Spleen (tissue), 7 donors: ENCODE results near the gene MRPS30.

Experiments used
- POLR2A ChIP-seq, 3 donors: fragments of 450-650 bp; IDR thresholded peaks; one replicate each; pipeline ENCODE4 v1.5.1; 2017; ENCODE audit warnings: antibody characterized with exemption in 3 of 3, mild to moderate bottlenecking in 1 of 3
- POLR2AphosphoS5 ChIP-seq, 3 donors: sonication (generic); formaldehyde crosslinking; IDR thresholded peaks; one replicate each; pipeline ENCODE4 v1.5.1; 2017; ENCODE audit warnings: antibody characterized with exemption in 3 of 3
- TF ChIP-seq, protein P1 (sequence below), 11 experiments: fragments of 200-600 bp in 7 of 11; fragments of 450-650 bp in 4 of 11; sonication (generic) in 4 of 11; IDR thresholded peaks in 8 of 11; conservative IDR thresholded peaks in 3 of 11; 1 replicate in 7 of 11; 2 replicates in 4 of 11; pipeline versions ENCODE4 v1.4.0 to v1.8.0; 2016 to 2021; ENCODE audit warnings: antibody characterized with exemption in 11 of 11, inconsistent platforms in 4 of 11, mild to moderate bottlenecking in 1 of 11
- donor health status: DM: no; HTN: no; CAD: no; lungs with moderate emphysema.
- donor health status: DM: no; HTN: no; CAD: no.
- donor health status: DM: no; HTN: no; CAD: no.

DNA sequence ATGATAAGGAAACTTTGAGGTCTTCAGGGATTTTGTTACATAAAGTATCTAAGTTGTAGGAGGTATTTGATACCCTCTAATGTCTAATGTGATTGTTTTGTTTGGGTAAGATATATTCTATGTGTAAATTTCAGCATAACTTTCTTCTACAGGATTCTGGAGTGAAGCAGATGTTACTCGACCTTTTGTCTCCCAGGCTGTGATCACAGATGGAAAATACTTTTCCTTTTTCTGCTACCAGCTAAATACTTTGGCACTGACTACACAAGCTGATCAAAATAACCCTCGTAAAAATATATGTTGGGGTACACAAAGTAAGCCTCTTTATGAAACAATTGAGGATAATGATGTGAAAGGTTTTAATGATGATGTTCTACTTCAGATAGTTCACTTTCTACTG is 6.0 kb downstream of the MRPS30 start:
- TF ChIP-seq, protein P1, sequence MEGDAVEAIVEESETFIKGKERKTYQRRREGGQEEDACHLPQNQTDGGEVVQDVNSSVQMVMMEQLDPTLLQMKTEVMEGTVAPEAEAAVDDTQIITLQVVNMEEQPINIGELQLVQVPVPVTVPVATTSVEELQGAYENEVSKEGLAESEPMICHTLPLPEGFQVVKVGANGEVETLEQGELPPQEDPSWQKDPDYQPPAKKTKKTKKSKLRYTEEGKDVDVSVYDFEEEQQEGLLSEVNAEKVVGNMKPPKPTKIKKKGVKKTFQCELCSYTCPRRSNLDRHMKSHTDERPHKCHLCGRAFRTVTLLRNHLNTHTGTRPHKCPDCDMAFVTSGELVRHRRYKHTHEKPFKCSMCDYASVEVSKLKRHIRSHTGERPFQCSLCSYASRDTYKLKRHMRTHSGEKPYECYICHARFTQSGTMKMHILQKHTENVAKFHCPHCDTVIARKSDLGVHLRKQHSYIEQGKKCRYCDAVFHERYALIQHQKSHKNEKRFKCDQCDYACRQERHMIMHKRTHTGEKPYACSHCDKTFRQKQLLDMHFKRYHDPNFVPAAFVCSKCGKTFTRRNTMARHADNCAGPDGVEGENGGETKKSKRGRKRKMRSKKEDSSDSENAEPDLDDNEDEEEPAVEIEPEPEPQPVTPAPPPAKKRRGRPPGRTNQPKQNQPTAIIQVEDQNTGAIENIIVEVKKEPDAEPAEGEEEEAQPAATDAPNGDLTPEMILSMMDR (IDR thresholded peaks at IDR 0.05 in 8 of 11, conservative IDR thresholded peaks at IDR 0.05 in 3 of 11) = no peak
- TF ChIP-seq POLR2A (IDR thresholded peaks at IDR 0.05) (no peak), POLR2AphosphoS5 (IDR thresholded peaks at IDR 0.05) (no peak)
